Erythroblast (primary cell): Measurements from ENCODE around the gene CFB.
"Not testable (repeated sequence)": the region's sequence is repeated elsewhere in the genome, so short reads cannot be mapped to it uniquely, and the experiment has no call there.

Source experiments
- DNase-seq, 2 experiments: peaks; one replicate each; lab custom pipeline; 2025; lab: John Stamatoyannopoulos, UW
- GATA1 ChIP-seq: IDR thresholded peaks from 2 replicates; pipeline ENCODE4 v1.6.1; 2011; ENCODE audit warnings: low read depth, mild to moderate bottlenecking, control low read depth, low read length, moderate library complexity
- POLR2A ChIP-seq: IDR thresholded peaks from 2 replicates; pipeline ENCODE4 v1.6.1; 2011; ENCODE audit warnings: mild to moderate bottlenecking, low read length

The CFB gene

GRCh38 chr6:31927242-31927862 is 18.5 kb upstream of the CFB start, which contains the start of gene C2:
C2 (plus strand) TSS chr6:31927717; CDS start chr6:31927753, 36 bp downstream.
- TF ChIP-seq POLR2A, result no peak
- no peak for TF ChIP-seq GATA1
- DNase-seq, result no peak

DNA sequence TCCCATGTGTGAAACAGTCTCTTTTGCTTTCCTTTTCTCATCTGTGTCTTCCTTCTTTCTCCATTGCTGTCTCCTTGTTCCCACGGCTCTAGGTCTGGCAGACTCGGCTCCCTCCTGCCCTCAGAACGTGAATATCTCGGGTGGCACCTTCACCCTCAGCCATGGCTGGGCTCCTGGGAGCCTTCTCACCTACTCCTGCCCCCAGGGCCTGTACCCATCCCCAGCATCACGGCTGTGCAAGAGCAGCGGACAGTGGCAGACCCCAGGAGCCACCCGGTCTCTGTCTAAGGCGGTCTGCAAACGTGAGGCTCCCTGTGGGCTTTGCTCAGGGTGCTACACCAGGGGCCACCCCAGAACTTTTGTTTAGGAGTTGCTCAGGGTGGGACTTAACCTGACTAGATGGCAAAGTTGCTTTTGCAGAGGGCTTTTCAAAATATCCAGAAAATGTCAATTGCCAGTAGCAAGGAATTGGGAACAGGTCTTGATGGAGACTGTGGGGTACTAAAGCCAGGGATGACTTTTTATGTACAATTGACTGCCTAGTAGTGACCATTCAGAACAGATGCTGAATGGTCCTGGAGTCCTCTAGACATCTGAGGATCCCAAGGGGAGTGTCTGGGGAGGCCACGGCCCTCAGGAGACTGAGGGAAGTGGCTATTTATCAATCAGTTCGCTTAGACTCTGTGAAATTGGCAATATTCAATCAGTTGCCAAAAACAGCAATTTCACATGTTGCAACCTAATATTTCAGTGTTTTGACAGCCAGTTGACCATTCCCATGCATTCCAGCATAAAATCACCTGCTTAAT is 17.8 kb upstream of the CFB start:
- TF ChIP-seq POLR2A, result no peak
- no peak for TF ChIP-seq GATA1
- no peak for DNase-seq

DNA sequence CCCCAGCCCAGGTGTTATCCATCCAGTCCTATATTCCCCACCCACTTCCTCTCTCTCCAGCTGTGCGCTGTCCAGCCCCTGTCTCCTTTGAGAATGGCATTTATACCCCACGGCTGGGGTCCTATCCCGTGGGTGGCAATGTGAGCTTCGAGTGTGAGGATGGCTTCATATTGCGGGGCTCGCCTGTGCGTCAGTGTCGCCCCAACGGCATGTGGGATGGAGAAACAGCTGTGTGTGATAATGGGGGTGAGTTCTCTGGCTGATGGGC is 17.3 kb upstream of the CFB start:
- TF ChIP-seq POLR2A (no peak), GATA1 (no peak)

GRCh38 chr6:31930962-31931361 is 14.9 kb upstream of the CFB start:
- no peak for TF ChIP-seq POLR2A
- no peak for TF ChIP-seq GATA1
- no peak for DNase-seq

More for the DNA sequence above, 17.3 kb upstream of the CFB start:
- DNase-seq, result no peak

DNA sequence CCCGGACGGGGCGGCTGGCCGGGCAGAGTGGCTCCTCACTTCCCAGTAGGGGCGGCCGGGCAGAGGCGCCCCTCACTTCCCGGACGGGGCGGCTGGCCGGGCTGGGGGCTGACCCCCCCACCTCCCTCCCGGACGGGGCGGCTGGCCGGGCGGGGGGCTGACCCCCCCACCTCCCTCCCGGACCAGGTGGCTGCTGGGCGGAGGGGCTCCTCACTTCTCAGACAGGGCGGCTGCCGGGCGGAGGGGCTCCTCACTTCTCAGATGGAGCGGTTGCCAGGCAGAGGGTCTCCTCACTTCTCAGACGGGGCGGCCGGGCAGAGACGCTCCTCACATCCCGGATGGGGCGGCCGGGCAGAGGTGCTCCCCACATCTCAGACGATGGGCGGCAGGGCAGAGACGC is 13.8 kb upstream of the CFB start:
- DNase-seq, result not testable (repeated sequence)

DNA sequence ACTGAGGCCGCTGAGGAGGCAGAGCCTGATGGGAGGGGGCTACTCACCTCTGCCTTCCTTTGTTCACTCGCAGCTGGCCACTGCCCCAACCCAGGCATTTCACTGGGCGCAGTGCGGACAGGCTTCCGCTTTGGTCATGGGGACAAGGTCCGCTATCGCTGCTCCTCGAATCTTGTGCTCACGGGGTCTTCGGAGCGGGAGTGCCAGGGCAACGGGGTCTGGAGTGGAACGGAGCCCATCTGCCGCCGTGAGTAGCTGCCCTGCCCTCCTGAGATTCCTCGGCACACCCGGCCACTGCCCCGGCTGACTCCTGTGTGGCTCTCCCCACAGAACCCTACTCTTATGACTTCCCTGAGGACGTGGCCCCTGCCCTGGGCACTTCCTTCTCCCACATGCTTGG is 12.4 kb upstream of the CFB start:
- no peak for DNase-seq
- no peak for TF ChIP-seq GATA1
- TF ChIP-seq POLR2A, result no peak

GRCh38 chr6:31935021-31935420 is 10.9 kb upstream of the CFB start:
- no peak for TF ChIP-seq GATA1
- TF ChIP-seq POLR2A, result no peak
- no peak for DNase-seq

DNA sequence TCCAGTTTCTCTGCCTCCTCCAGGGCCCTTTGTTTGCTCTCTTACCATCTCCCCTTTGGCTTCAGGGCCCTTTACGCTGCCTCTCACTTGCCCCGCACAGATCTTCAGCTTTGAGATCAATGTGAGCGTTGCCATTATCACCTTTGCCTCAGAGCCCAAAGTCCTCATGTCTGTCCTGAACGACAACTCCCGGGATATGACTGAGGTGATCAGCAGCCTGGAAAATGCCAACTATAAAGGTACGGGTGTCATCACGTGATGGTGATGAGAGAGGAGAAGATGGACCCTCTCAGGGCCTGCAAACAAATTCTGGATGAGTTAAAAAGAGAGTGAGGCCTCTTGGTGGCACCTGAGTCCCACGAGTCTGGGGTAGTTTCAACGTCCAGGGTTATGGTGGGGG is 10.1 kb upstream of the CFB start:
- no peak for TF ChIP-seq GATA1
- no peak for DNase-seq

DNA sequence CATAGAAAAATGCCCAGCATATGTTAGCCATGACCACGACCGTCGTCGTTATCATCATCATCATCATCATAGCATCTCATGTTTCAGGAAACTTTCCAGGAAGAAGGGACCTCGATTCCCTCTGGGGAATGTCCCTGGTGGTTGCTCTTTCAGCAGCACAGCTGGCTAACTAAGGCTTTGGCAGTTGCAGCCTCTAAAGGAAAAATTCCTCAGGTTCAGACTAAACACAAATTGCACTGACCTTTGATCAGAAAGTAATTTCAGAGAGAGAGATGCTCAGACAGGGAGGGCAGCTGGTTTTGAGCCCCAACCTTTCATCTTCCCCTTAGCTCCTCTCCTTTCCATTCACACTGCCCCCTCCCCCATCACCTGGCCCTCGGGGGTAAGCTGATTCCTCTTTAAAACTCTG is 5.6 kb upstream of the CFB start:
- no peak for DNase-seq
- no peak for TF ChIP-seq POLR2A
- no peak for TF ChIP-seq GATA1

GRCh38 chr6:31943742-31944141 is 2.2 kb upstream of the CFB start:
- no peak for TF ChIP-seq POLR2A
- no peak for TF ChIP-seq GATA1
- DNase-seq, result no peak

DNA sequence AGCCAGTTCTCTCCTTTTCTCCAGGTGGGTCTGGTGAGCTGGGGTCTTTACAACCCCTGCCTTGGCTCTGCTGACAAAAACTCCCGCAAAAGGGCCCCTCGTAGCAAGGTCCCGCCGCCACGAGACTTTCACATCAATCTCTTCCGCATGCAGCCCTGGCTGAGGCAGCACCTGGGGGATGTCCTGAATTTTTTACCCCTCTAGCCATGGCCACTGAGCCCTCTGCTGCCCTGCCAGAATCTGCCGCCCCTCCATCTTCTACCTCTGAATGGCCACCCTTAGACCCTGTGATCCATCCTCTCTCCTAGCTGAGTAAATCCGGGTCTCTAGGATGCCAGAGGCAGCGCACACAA is 765 bp upstream of the CFB start:
- DNase-seq, result no peak
- TF ChIP-seq POLR2A (no peak), GATA1 (no peak)

GRCh38 chr6:31946370-31946885 is 533 bp downstream of the CFB start:
- TF ChIP-seq GATA1 (no peak), POLR2A (no peak)
- DNase-seq, result no peak

- no peak for DNase-seq
- TF ChIP-seq POLR2A (no peak), GATA1 (no peak)
These were observed 1.3 kb downstream of the CFB start for GRCh38 chr6:31947070-31947675.

DNA sequence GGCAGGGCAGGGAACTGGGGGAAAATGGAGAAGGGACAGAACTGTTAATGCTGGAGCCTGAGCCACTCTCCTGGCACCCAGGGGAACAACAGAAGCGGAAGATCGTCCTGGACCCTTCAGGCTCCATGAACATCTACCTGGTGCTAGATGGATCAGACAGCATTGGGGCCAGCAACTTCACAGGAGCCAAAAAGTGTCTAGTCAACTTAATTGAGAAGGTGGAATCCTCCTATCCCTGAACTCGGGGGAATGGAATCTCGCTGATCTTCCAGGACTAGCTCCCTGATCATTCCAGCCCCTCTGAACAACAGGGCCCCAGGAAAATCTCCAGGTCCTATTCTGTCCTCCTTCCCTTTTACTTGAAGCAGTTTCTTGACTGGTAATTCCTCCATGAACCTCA is 2.0 kb downstream of the CFB start:
- TF ChIP-seq POLR2A (no peak), GATA1 (no peak)
- no peak for DNase-seq
